ENCODE measurements around the gene RASGRP3. TPM values are rescaled to one million over a fixed set of nuclear protein-coding genes. Genes with fewer than 3 reads are reported as not detected.
"Not testable (repeated sequence)": the region's sequence is repeated elsewhere in the genome, so short reads cannot be mapped to it uniquely, and the experiment has no call there.

RASGRP3 gene
- total RNA-seq, 4 donors from 2014 or later, result 2.6 to 42.7 (median 8.6) TPM

DNA sequence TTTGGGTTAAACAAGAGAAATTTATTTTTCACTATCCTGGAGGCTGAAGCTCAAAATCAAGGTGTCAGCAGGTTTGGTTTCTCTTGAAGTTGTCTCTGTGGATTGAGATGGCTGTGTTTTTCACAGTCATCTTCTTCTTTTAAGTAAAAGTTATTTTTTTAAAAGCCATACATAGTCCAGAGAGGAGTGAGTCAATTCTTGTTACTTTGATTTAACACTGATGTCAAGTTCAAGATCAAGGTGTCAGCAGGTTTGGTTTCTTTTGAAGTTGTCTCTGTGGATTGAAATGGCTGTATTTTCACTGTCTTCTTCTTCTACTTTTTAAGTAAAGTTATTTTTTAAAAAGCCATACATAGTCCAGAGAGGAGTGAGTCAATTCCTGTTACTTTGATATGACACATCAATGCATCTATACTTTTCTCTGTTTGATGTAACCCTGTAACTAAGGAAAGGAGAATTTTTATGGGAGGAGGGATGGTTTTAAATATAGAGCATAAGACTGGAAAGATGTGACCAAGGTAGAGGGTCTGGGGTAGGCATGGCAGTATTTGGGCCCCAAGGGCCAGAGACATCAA lies 22.5 kb upstream of the RASGRP3 start:
- no peak for TF ChIP-seq POLR2A (IDR thresholded peaks at IDR 0.05)
- TF ChIP-seq, protein P1, sequence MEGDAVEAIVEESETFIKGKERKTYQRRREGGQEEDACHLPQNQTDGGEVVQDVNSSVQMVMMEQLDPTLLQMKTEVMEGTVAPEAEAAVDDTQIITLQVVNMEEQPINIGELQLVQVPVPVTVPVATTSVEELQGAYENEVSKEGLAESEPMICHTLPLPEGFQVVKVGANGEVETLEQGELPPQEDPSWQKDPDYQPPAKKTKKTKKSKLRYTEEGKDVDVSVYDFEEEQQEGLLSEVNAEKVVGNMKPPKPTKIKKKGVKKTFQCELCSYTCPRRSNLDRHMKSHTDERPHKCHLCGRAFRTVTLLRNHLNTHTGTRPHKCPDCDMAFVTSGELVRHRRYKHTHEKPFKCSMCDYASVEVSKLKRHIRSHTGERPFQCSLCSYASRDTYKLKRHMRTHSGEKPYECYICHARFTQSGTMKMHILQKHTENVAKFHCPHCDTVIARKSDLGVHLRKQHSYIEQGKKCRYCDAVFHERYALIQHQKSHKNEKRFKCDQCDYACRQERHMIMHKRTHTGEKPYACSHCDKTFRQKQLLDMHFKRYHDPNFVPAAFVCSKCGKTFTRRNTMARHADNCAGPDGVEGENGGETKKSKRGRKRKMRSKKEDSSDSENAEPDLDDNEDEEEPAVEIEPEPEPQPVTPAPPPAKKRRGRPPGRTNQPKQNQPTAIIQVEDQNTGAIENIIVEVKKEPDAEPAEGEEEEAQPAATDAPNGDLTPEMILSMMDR (IDR thresholded peaks at IDR 0.05), result no peak
- Histone ChIP-seq H3K27ac (no peak overlapping the region), H3K9me3 (no peaks in the 10 kb centered on the region), H3K36me3 (no peaks in the 10 kb centered on the region), H3K4me1 (no peaks in the 10 kb centered on the region), H3K27me3 (no peaks in the 10 kb centered on the region), H3K4me3 (no peak overlapping the region)
- intact Hi-C loops (cut with DNase I; ENCODE audit: low total_unique reads), result no loop called here
- DNase-seq, result no peak

DNA sequence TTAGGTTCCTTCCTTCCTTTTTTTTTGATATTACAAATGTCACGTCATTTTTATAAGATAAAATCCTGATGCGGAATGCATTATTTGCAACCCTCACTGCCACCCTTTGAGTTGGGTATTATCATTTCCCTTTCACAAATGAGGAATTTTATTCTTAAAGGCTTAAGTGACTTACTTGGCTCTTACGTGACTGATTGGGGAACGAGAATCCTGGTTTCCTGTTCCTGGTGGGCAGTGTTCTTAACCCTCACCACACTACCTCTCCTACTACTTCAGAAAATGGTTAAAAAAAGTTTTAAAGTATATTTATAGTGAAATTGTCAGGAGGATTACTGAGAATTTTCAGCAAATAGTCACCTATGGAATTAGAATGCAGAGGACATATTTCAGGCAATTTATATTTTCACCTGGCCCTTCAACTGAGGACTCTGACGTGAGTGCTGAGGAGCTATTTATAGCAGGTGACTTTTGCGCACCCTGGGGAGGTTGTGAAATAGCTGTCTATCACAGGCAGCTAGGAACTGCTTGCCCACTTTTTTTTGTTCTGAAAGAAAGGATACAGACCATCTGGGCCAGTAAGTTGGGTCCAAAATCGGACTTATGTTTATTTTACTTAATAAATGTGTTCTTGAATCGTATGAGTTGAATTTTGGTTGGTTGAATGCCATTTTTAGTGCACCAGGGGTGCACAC lies 18.7 kb upstream of the RASGRP3 start:
- Histone ChIP-seq H3K27ac (peak overlapping the region in 1 of 2 donors; percentile 9), H3K4me1 (no peaks in the 10 kb centered on the region), H3K27me3 (no peaks in the 10 kb centered on the region), H3K9me3 (no peaks in the 10 kb centered on the region), H3K36me3 (no peaks in the 10 kb centered on the region), H3K4me3 (no peak overlapping the region)
- intact Hi-C loops (cut with DNase I; ENCODE audit: low total_unique reads), result no loop called here
- DNase-seq, result no peak
- TF ChIP-seq, protein P1 (IDR thresholded peaks at IDR 0.05), result no peak
- TF ChIP-seq POLR2A (IDR thresholded peaks at IDR 0.05), result no peak

DNA sequence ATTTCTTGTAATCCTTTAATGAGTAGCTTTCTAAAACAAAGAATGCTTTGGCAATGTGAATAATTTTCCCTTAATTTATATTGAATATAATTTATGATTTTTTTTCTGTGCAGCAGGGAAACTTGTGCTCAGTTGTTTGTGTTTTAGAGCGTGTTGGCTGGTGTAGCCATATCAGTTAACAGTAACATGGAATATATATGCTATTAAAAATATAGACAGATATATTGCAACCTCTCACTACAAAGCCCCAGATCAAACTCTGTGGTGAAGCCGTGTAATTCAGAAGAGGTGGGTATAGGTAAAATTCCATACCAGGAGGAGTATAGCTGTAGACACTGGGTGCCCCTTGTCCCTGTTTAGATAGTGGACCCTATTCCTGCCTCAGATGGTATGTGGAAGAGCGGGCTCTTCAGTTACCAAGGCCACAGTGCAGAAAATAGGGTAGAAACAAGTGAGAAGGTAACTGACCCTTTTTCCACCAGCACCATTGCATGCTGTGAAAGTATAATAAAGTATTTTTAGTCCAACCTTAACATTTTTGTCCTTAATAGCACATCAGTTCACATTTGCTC lies 18.1 kb upstream of the RASGRP3 start:
- Histone ChIP-seq H3K4me1 (no peaks in the 10 kb centered on the region), H3K27me3 (no peaks in the 10 kb centered on the region), H3K9me3 (no peaks in the 10 kb centered on the region), H3K27ac (peak overlapping the region in 1 of 2 donors; percentile 9), H3K36me3 (no peaks in the 10 kb centered on the region), H3K4me3 (no peak overlapping the region)
- intact Hi-C loops (cut with DNase I; ENCODE audit: low total_unique reads), result no loop called here
- no peak for TF ChIP-seq POLR2A (IDR thresholded peaks at IDR 0.05)
- TF ChIP-seq, protein P1 (IDR thresholded peaks at IDR 0.05), result no peak
- no peak for DNase-seq

DNA sequence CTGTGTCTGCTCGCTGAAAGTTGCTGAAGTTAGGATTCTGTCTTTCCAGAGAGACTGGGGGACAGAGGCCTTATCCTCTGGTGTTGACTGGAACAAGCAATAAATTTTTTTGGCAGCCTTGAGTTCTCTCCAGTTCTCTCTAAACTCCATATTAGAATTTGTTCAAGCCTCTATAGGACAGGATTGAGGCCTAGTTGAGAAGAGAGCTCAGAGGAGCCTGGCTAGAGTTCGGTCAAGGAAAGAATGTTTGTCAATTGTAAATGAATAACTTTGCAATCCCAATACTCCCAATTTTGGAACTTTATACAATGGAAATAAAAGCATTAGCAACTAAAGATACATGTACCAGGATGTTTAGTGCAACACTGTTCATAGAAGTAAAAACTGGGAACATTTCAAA lies 16.7 kb upstream of the RASGRP3 start:
- Histone ChIP-seq H3K27ac (no peak overlapping the region), H3K9me3 (no peaks in the 10 kb centered on the region), H3K4me1 (no peaks in the 10 kb centered on the region), H3K27me3 (no peaks in the 10 kb centered on the region), H3K4me3 (no peak overlapping the region), H3K36me3 (no peaks in the 10 kb centered on the region)
- TF ChIP-seq, protein P1 (IDR thresholded peaks at IDR 0.05), result no peak
- no peak for TF ChIP-seq POLR2A (IDR thresholded peaks at IDR 0.05)
- intact Hi-C loops (cut with DNase I; ENCODE audit: low total_unique reads), result no loop called here
- no peak for DNase-seq

DNA sequence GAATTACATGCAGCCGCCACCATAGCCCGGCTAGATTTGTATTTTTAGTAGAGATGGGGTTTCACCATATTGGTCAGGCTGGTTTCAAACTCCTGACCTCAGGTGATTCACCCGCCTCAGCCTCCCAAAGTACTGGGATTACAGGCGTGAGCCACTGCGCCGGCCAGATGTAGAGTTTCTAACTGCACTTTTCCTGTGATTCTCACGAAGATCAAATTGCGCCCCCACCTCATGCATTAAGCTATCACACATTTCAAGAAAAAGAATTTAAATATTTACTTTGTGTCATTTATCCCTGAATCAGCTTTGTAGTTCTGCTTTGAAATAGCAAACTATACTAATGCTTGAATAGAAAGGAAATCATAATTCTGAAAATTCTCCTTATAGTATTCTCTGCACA lies 13.9 kb upstream of the RASGRP3 start:
- intact Hi-C loops (cut with DNase I; ENCODE audit: low total_unique reads); H3K36me3 ChIP-seq; H3K4me1 ChIP-seq; DNase-seq; H3K4me3 ChIP-seq; H3K27me3 ChIP-seq; H3K9me3 ChIP-seq; H3K27ac ChIP-seq: not testable (repeated sequence)

Measured in uterus (tissue), 4 donors.